ENCODE results near the gene ANKH.

- TF ChIP-seq ELK1 (IDR thresholded peaks at IDR 0.05; ENCODE audit: low read depth, low read length) (no peak), CTCF (IDR thresholded peaks at IDR 0.05) (no peak), POLR2A (IDR thresholded peaks at IDR 0.05; ENCODE audit: low read length) (no peak), E2F6 (IDR thresholded peaks at IDR 0.05; ENCODE audit: borderline replicate concordance, low read depth) (no peak)
Measured at GRCh38 chr5:14879937-14880589, 8.5 kb upstream of the ANKH start.
